LNCAP (cell line): Measurements from ENCODE around the gene LIN9.

Experiments
- CTCF ChIP-seq: fragments of 450-650 bp; IDR thresholded peaks from 2 replicates; pipeline ENCODE4 v1.5.1; 2017; ENCODE audit warnings: mild to moderate bottlenecking

LIN9 gene

GRCh38 chr1:226255380-226255779 is 53.6 kb downstream of the LIN9 start:
- TF ChIP-seq CTCF, result no peak

- TF ChIP-seq CTCF, result no peak
Measured at GRCh38 chr1:226253933-226254332, 55.0 kb downstream of the LIN9 start.

- TF ChIP-seq CTCF, result no peak
Measured at GRCh38 chr1:226250511-226250910, 58.5 kb downstream of the LIN9 start.

GRCh38 chr1:226248796-226249195 is 60.2 kb downstream of the LIN9 start:
- TF ChIP-seq CTCF, result no peak

GRCh38 chr1:226248091-226248490 is 60.9 kb downstream of the LIN9 start:
- TF ChIP-seq CTCF, result no peak

- TF ChIP-seq CTCF, result no peak
Measured at GRCh38 chr1:226239421-226239820, 69.5 kb downstream of the LIN9 start.

- no peak for TF ChIP-seq CTCF
Measured at GRCh38 chr1:226236826-226237225, 72.1 kb downstream of the LIN9 start.

GRCh38 chr1:226233806-226234205 is 75.2 kb downstream of the LIN9 start:
- TF ChIP-seq CTCF, result no peak
